GM21528 (cell line): ENCODE data around the gene RNF44.

ENCODE experiments used
- ATAC-seq: cut with Tn5 transposase; IDR thresholded peaks from one replicate; pipeline ENCODE4 v1.9.1; 2021; ENCODE audit warnings: mild to moderate bottlenecking, moderate library complexity; ENCODE audit not compliant: unreplicated experiment, low FRiP score

The RNF44 gene

GRCh38 chr5:176524987-176525386 lies 12.2 kb downstream of the RNF44 start:
- no peak for ATAC-seq

GRCh38 chr5:176524138-176524537 lies 13.1 kb downstream of the RNF44 start:
- no peak for ATAC-seq

DNA sequence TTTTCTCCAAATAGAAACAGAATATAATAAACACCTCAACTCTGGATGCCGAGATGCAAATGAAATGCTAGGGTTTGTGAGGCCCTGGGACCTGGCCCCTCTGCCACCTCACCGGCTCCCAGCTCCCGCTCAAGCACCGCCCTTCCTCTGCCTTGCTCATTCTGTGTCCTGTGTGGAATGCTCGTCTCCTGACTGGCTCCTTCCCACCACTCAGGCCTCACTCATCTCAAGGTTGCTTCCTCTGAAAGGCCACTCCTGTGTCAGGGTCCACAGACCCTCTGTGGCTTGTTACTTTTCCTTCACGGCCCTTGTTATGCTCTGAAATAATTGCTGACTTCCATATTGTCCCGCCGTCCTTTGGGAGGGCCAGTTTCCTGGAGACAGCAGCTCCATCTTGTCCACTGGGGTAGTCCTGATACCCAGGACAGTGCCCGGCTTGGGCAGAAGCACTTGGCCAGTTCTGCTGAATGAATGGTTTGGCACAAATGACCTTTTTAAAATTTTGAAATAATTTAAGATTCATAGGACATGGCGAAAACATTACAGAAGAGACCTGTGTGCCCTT lies 15.4 kb downstream of the RNF44 start:
- no peak for ATAC-seq

DNA sequence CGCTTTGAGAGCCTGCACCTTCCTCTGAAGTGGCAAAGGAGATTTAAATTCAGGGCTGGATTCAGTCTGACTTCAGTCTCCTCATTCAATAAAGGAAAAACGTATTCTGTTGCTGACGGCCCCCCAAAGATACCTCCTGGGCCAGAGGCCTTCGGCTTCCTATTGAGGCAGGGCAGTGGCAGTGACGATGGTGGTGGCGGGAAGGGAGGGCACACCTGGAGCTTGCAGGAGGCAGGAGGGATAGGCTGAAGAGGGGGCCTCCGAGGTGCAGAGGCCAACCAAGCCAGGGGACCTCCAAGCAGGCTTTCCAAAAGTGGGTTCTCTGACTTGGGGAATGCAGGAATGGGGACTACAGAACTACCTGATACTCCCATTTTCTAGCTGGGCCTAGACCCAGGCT lies 15.9 kb downstream of the RNF44 start:
- ATAC-seq: no peak

DNA sequence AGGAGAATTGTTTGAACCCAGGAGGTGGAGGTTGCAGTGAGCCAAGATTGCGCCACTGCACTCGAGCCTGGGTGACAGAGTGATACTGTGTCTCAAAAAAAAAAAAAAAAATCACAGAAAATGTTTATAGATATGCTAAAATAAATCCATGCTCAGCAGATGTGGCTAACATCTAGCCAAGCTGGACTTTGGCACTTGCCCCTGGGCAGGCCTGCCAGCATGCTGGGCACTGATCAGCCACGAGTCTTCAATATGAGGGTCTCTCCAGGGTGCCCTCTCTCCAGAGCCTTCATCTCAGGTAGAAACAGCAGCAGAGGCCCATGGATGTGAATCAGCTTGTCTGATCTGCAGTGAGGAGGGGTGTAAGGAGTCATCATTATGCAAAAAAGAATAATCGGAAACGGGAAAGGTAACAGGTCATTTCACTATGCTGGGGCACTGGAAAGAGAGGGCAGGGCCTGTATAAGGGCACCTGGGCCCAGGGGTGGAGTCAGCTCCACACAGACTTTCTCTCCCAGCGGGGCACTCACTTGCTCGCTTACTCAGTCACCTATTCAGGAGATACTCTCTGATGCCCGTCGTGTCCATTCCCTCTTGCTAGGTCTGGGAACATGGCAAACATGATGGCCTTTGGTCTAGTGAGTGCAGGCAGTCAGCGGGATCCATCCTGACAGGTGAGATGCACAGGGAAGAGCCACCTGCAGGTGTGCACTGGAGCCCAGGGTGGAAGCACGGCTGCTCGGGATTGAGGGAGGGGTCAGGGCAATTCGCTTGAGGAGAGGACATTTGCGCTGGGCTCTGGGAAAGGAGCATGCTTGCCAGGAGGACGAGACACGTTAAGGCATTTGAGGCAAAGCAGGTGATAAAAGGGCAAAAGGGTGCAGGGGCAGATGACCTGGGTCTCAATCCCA lies 17.1 kb downstream of the RNF44 start:
- no peak for ATAC-seq

DNA sequence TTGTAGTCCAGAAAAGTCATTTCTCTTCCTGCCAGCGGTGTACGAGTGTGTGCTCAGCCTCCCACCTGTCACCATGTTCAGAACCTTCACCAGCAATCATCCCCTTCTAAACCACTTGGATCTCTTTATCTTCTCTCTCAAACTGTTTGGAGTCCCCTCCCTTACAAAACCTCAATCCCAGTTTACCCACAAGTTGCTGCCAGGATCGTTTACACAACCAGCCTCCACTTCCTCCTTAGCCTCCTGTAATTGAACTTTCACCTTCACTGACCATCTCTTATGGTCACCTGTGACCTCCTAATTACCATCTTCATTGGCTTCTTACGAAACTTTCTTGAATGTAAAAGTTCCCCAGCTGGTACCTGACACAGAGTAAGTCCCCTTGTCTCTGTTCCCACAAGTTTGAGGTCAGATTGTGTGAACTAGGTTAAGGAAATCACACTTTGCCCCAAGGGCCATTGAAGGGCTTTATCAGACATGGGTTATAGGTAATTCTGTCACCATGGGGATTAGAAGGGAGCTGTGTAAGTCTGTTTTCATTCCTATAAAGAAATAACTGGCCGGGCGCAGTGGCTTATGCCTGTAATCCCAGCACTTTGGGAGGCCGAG lies 20.0 kb downstream of the RNF44 start:
- ATAC-seq: no peak

DNA sequence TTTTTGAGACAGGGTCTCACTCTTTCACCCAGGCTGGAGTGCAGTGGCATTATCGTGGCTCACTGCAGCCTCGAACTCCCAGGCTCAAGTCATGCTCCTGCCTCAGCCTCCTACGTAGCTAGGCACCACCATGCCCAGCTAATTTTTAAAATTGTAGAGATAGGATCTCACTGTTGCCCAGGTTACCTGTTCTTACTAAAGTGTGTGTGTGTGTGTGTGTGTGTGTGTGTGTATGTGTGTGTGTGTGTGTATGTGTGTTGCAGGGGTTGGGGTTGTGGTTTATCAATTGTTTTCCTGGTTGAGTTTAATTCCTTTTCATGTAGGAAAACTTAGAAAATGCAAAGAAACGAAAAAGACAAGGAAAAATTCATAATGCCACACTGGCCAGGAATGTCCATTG lies 21.8 kb downstream of the RNF44 start:
- ATAC-seq: no peak

GRCh38 chr5:176514244-176514950 lies 22.8 kb downstream of the RNF44 start:
- ATAC-seq: no peak

- no peak for ATAC-seq
Measured at GRCh38 chr5:176513788-176514187, 23.4 kb downstream of the RNF44 start.

- no peak for ATAC-seq
Measured at GRCh38 chr5:176508603-176509002, 28.6 kb downstream of the RNF44 start.

DNA sequence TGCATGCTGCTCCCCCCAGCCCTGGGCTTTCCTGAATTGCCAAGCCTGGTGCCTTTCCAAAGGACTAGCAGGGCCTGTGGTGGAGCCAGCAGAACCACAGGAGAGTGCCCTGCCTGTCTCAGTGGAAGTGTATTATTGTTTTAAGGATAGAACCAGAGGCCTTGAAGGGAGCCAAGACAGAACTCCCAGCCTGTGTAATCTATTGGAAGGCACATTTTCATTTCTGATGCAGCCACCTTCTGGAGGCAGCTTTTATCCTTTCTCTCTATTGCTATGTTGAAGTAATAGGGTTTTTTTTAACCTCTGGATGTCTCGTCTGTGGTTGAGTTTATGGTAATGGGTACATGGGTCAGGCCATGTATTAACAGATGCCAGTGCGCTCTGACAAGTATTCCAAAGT lies 29.3 kb downstream of the RNF44 start:
- no peak for ATAC-seq

- no peak for ATAC-seq
Measured at GRCh38 chr5:176503496-176503895, 33.7 kb downstream of the RNF44 start.

GRCh38 chr5:176501333-176501732 lies 35.9 kb downstream of the RNF44 start:
- ATAC-seq: no peak

DNA sequence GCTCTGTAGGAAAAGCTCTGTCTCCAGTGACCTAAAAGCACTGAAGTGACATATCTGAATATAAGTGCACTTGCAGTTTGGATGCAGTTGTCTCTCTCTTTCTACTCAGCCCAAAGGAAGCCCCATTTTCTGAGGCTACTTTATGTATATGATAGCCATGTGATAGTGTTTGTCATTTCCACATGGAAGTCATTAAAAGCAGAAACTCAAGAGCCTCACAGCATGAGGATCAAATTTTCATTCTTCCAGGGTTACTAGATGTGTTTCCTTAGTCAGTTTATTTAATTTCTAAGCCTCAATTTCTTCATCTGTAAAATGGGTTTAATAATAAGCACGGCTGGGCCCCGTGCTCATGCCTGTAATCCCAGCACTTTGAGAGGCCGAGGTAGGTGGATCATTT lies 36.7 kb downstream of the RNF44 start:
- no peak for ATAC-seq

- no peak for ATAC-seq
Measured at GRCh38 chr5:176499273-176499672, 37.9 kb downstream of the RNF44 start.

- ATAC-seq: no peak
Measured at GRCh38 chr5:176497852-176498251, 39.4 kb downstream of the RNF44 start.

- ATAC-seq: no peak
Measured at GRCh38 chr5:176492431-176492830, 44.8 kb downstream of the RNF44 start.

DNA sequence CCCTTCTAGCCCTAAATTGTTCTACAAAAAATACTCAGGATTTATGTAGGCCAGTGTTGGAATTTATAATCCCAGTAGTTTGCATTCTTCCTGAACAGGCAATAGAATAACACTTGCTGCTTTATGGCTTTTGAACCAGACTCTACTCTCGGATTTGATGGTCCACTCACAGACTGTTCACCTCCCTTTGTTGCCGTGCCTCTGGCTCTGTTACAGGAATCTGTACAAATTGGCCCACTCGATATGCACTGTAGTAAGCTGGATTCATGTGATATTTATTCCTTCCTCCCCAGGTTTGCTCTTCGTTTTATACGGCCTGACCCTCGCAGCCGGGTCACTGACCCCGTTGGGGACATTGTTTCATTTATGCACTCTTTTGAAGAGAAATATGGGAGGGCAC lies 45.3 kb downstream of the RNF44 start:
- no peak for ATAC-seq

DNA sequence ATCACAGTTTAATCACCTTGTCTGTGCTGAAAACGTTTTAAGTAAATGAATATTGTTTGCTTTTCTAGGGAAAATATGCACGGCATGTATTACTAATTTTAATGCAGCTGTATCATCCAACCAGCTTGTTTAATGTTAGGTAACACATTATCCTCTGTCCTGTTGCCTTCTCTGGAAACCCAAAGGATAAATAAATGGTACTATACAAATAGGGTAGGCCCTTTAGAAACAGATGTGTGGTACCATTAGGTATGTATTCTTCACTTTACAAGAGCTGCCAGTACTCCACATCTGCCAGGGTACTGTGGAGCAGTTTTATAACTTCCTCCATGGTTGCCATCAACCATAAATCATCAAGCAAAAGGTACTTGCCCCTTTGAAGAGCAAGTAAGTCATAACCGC lies 46.1 kb downstream of the RNF44 start:
- ATAC-seq: no peak

- no peak for ATAC-seq
Measured at GRCh38 chr5:176490301-176490700, 46.9 kb downstream of the RNF44 start.

- ATAC-seq: no peak
Measured at GRCh38 chr5:176489077-176489476, 48.1 kb downstream of the RNF44 start.
